Astrocyte of the cerebellum (primary cell): ENCODE measurements around the gene ABAT.

Source experiments
- DNase-seq: peaks from one replicate; pipeline ENCODE4 v3.0.0-alpha.2; 2011; ENCODE audit warnings: low read depth
- H3K4me3 ChIP-seq: 2 replicates; pipeline ENCODE4 v1.5.1; 2011; ENCODE audit warnings: mild to moderate bottlenecking, low read depth, low read length, moderate library complexity
- CTCF ChIP-seq: IDR thresholded peaks from 2 replicates; pipeline ENCODE4 v1.5.1; 2012; ENCODE audit warnings: low read length, low read depth, moderate library complexity, mild to moderate bottlenecking; ENCODE audit errors: missing control alignments
- in situ Hi-C: cut with HindIII; loops from 2 replicates; pipeline ENCODE4 v1.10.0; 2017; ENCODE audit warnings: low sequenced_read_pairs

Gene ABAT

GRCh38 chr16:8727857-8728618 is 53.6 kb downstream of the ABAT start:
- in situ Hi-C loops = no loop called here
- TF ChIP-seq CTCF = no peak
- no peak overlapping the region for H3K4me3 ChIP-seq
- DNase-seq = no peak

GRCh38 chr16:8729779-8730334 is 55.4 kb downstream of the ABAT start:
- no peak for TF ChIP-seq CTCF
- H3K4me3 ChIP-seq = no peak overlapping the region
- DNase-seq = no peak
- in situ Hi-C loops = no loop called here

- TF ChIP-seq CTCF = no peak
- H3K4me3 ChIP-seq = no peak overlapping the region
- DNase-seq = no peak
- in situ Hi-C loops = no loop called here
These were observed 56.0 kb downstream of the ABAT start for GRCh38 chr16:8730335-8730915.

GRCh38 chr16:8733849-8734540 is 59.6 kb downstream of the ABAT start:
- in situ Hi-C loops = no loop called here
- no peak for DNase-seq
- no peak overlapping the region for H3K4me3 ChIP-seq
- no peak for TF ChIP-seq CTCF

GRCh38 chr16:8735574-8735973 is 61.2 kb downstream of the ABAT start:
- no peak for DNase-seq
- TF ChIP-seq CTCF = no peak
- no peak overlapping the region for H3K4me3 ChIP-seq
- in situ Hi-C loops = no loop called here

GRCh38 chr16:8736123-8736668 is 61.8 kb downstream of the ABAT start:
- in situ Hi-C loops = no loop called here

More at GRCh38 chr16:8736123-8736668, 61.8 kb downstream of the ABAT start:
- no peak overlapping the region for H3K4me3 ChIP-seq
- no peak for DNase-seq
- no peak for TF ChIP-seq CTCF
